Caco-2 (cell line): ENCODE measurements around the gene RTF2. TPM values are rescaled to one million over a fixed set of nuclear protein-coding genes. Genes with fewer than 3 reads are reported as not detected.

ENCODE experiments used
- BruUV-seq: library from RNA; stranded (reverse); fragments of 400-500 nt; replicated peaks from 2 replicates; lab custom pipeline; 2021; lab: Mats Ljungman, UMichigan
- CTCF ChIA-PET: fragments of 300-600 bp; sonication (Branson Sonifier 250); formaldehyde crosslinking; loops from one replicate; lab custom pipeline; 2022; ENCODE audit warnings: antibody characterized with exemption; lab: Charles Lee
- POLR2A ChIA-PET: fragments of 300-600 bp; sonication (Branson Sonifier 250); formaldehyde crosslinking; loops from one replicate; lab custom pipeline; 2022; ENCODE audit warnings: antibody characterized with exemption; lab: Charles Lee
- DNase-seq, 2 experiments: peaks; one replicate each; pipeline versions ENCODE4 v3.0.0 to v3.0.0-alpha.2; 2020 to 2022
- H3K27me3 ChIP-seq: replicated peaks from 2 replicates; pipeline ENCODE4 v1.6.0; 2011; ENCODE audit warnings: low read length; ENCODE audit not compliant: control insufficient read depth, insufficient read depth
- H3K36me3 ChIP-seq: 2 replicates; pipeline ENCODE4 v1.5.1; 2011; ENCODE audit warnings: low read length; ENCODE audit not compliant: control insufficient read depth, insufficient read depth
- H3K4me1 ChIP-seq: fragments of 250-450 bp; sonication (Bioruptor Pico); 2 replicates; pipeline ENCODE4 v1.5.1; 2020; ENCODE audit warnings: mild to moderate bottlenecking
- H3K4me3 ChIP-seq: 2 replicates; pipeline ENCODE4 v1.5.1; 2011; ENCODE audit warnings: low read depth, mild to moderate bottlenecking, control low read depth, low read length
- H3K9me3 ChIP-seq: fragments of 250-450 bp; sonication (Bioruptor Pico); 2 replicates; pipeline ENCODE4 v1.5.1; 2020; ENCODE audit warnings: mild to moderate bottlenecking, moderate library complexity
- H3K27ac Mint-ChIP-seq: one replicate; pipeline ENCODE4 v1.8.0; 2022; ENCODE audit warnings: mixed read lengths; ENCODE audit not compliant: unreplicated experiment
- H3K27me3 Mint-ChIP-seq: one replicate; pipeline ENCODE4 v1.8.0; 2022; ENCODE audit warnings: mixed read lengths; ENCODE audit not compliant: insufficient read depth, unreplicated experiment
- H3K36me3 Mint-ChIP-seq: one replicate; pipeline ENCODE4 v1.8.0; 2022; ENCODE audit warnings: mild to moderate bottlenecking, mixed read lengths; ENCODE audit not compliant: insufficient read depth, unreplicated experiment
- H3K4me1 Mint-ChIP-seq: one replicate; pipeline ENCODE4 v1.8.0; 2022; ENCODE audit warnings: low read depth, mixed read lengths; ENCODE audit not compliant: unreplicated experiment
- H3K4me3 Mint-ChIP-seq: one replicate; pipeline ENCODE4 v1.8.0; 2022; ENCODE audit warnings: mild to moderate bottlenecking, moderate library complexity, mixed read lengths; ENCODE audit not compliant: unreplicated experiment
- H3K9me3 Mint-ChIP-seq: one replicate; pipeline ENCODE4 v1.8.0; 2022; ENCODE audit warnings: mixed read lengths; ENCODE audit not compliant: unreplicated experiment
- CTCF ChIP-seq, 2 experiments: fragments of 200-600 bp in 1 of 2; IDR thresholded peaks; 1 replicate in 1 of 2; 2 replicates in 1 of 2; pipeline versions ENCODE4 v1.5.1 to v1.8.0; 2011 to 2022; ENCODE audit warnings: antibody characterized with exemption in 1 of 2, control low read depth in 1 of 2, inconsistent platforms in 1 of 2, low read depth in 1 of 2, low read length in 1 of 2, mild to moderate bottlenecking in 1 of 2, moderate library complexity in 1 of 2; ENCODE audit not compliant: insufficient read depth in 1 of 2, severe bottlenecking in 1 of 2, unreplicated experiment in 1 of 2
- intact Hi-C: fragments of 100-400 bp; cut with micrococcal nuclease; formaldehyde crosslinking; loops from one replicate; pipeline ENCODE4 v1.10.0; 2022; ENCODE audit not compliant: unreplicated experiment
- total RNA-seq: library from RNA; stranded (reverse); gene quantifications from 2 replicates; pipeline ENCODE4 v1.2.3, GENCODE V29; 2022

The RTF2 gene
- total RNA-seq, 1 experiment from 2014 or later = 157 TPM

- no peaks in the 10 kb centered on the region for H3K36me3 Mint-ChIP-seq
These were observed 24.5 kb upstream of the RTF2 start for GRCh38 chr20:56443654-56444540.

GRCh38 chr20:56445130-56445529 lies 23.3 kb upstream of the RTF2 start:
- no peak for TF ChIP-seq CTCF (IDR thresholded peaks at IDR 0.05; ENCODE audit: insufficient read depth in 1 of 2, low read depth in 1 of 2, low read length in 1 of 2, severe bottlenecking in 1 of 2, unreplicated experiment in 1 of 2)
- H3K4me3 ChIP-seq = no peak overlapping the region
- H3K4me3 Mint-ChIP-seq = no peak overlapping the region
- intact Hi-C loops = no loop called here
- ChIA-PET CTCF (interaction anchor here (0.6 kb wide), 1 partner anchor 133 kb away, joined by 3 read pairs; no protein-coding TSS in a partner anchor), POLR2A (no interaction called here)
- no peaks in the 10 kb centered on the region for H3K27me3 ChIP-seq
- H3K9me3 Mint-ChIP-seq = no peaks in the 10 kb centered on the region
- H3K27me3 Mint-ChIP-seq = no peaks in the 10 kb centered on the region
- H3K36me3 ChIP-seq = no peaks in the 10 kb centered on the region
- no peak for DNase-seq
- BruUV-seq = no TSS peak
- 0 out of 2 replicates have a peak, but pooled peaks cover 6% of the 10 kb centered on the region for H3K4me1 ChIP-seq
- no peak overlapping the region for H3K27ac Mint-ChIP-seq
- H3K9me3 ChIP-seq = no peaks in the 10 kb centered on the region
- no peaks in the 10 kb centered on the region for H3K36me3 Mint-ChIP-seq
- H3K4me1 Mint-ChIP-seq = no peaks in the 10 kb centered on the region

More at GRCh38 chr20:56443654-56444540, 24.5 kb upstream of the RTF2 start:
- BruUV-seq = no TSS peak
- Histone ChIP-seq H3K4me1 (0 out of 2 replicates have a peak, but pooled peaks cover 6% of the 10 kb centered on the region), H3K27me3 (no peaks in the 10 kb centered on the region), H3K9me3 (no peaks in the 10 kb centered on the region), H3K36me3 (no peaks in the 10 kb centered on the region), H3K4me3 (no peak overlapping the region)
- DNase-seq = no peak
- H3K4me1 Mint-ChIP-seq = no peaks in the 10 kb centered on the region
- POLR2A ChIA-PET = no interaction called here
- CTCF ChIA-PET = interaction anchor here (0.6 kb wide), 1 partner anchor 133 kb away, joined by 3 read pairs; no protein-coding TSS in a partner anchor
- H3K4me3 Mint-ChIP-seq = no peak overlapping the region
- TF ChIP-seq CTCF (IDR thresholded peaks at IDR 0.05; ENCODE audit: insufficient read depth in 1 of 2, low read depth in 1 of 2, low read length in 1 of 2, severe bottlenecking in 1 of 2, unreplicated experiment in 1 of 2) = no peak
- H3K27ac Mint-ChIP-seq = no peak overlapping the region
- no peaks in the 10 kb centered on the region for H3K27me3 Mint-ChIP-seq
- H3K9me3 Mint-ChIP-seq = no peaks in the 10 kb centered on the region
- intact Hi-C loops = no loop called here

DNA sequence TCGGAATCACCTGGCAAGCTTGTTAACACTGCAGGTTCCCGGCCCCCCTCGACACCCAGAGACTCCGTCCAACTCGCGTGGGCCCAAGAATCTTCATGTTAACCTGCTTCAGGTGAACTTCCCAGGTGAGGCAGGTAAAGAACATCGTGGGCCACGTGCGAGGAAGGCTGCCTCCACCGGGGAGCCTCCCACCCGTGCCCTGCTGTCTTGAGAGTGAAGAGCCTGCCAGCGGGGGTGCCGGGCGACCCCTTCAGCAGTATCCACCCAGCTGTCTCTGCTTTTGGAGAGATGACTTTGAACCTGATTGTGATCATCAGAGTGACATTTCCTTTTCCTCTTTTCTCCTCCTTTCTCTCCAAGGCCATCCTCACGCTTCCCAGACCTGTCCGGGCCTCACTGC lies 22.9 kb upstream of the RTF2 start:
- Histone ChIP-seq H3K9me3 (no peaks in the 10 kb centered on the region), H3K4me3 (no peak overlapping the region), H3K4me1 (0 out of 2 replicates have a peak, but pooled peaks cover 6% of the 10 kb centered on the region), H3K27me3 (no peaks in the 10 kb centered on the region), H3K36me3 (no peaks in the 10 kb centered on the region)
- Mint-ChIP-seq H3K4me3 (no peak overlapping the region), H3K4me1 (no peaks in the 10 kb centered on the region), H3K9me3 (no peaks in the 10 kb centered on the region), H3K36me3 (no peaks in the 10 kb centered on the region), H3K27me3 (no peaks in the 10 kb centered on the region), H3K27ac (no peak overlapping the region)
- CTCF ChIA-PET = interaction anchor here (0.6 kb wide), 1 partner anchor 133 kb away, joined by 3 read pairs; no protein-coding TSS in a partner anchor
- POLR2A ChIA-PET = no interaction called here
- no peak for DNase-seq
- intact Hi-C loops = no loop called here
- BruUV-seq = no TSS peak
- no peak for TF ChIP-seq CTCF (IDR thresholded peaks at IDR 0.05; ENCODE audit: insufficient read depth in 1 of 2, low read depth in 1 of 2, low read length in 1 of 2, severe bottlenecking in 1 of 2, unreplicated experiment in 1 of 2)
